ENCODE results near the gene LEP. TPM values are rescaled to one million over a fixed set of nuclear protein-coding genes. Genes with fewer than 3 reads are reported as not detected.
"Not testable (repeated sequence)": the region's sequence is repeated elsewhere in the genome, so short reads cannot be mapped to it uniquely, and the experiment has no call there.

LEP gene
- total and polyA plus RNA-seq, 9 donors, result 0.01 to 0.87 (median 0.15) TPM; not detected in 4

GRCh38 chr7:128234476-128235026 lies 6.5 kb upstream of the LEP start:
- Histone ChIP-seq H3K4me3 (no peak overlapping the region), H3K36me3 (no peaks in the 10 kb centered on the region), H3K27me3 (no peaks in the 10 kb centered on the region), H3K4me1 (ENCODE audit: insufficient read depth) (no peaks in the 10 kb centered on the region), H3K9me3 (no peaks in the 10 kb centered on the region), H3K27ac (no peak overlapping the region)
- no peak for DNase-seq
- WGBS, 3 donors, result 76 to 87% (median 79%) methylated on average over 9 of the region's 9 CpGs
- TF ChIP-seq, protein P1, sequence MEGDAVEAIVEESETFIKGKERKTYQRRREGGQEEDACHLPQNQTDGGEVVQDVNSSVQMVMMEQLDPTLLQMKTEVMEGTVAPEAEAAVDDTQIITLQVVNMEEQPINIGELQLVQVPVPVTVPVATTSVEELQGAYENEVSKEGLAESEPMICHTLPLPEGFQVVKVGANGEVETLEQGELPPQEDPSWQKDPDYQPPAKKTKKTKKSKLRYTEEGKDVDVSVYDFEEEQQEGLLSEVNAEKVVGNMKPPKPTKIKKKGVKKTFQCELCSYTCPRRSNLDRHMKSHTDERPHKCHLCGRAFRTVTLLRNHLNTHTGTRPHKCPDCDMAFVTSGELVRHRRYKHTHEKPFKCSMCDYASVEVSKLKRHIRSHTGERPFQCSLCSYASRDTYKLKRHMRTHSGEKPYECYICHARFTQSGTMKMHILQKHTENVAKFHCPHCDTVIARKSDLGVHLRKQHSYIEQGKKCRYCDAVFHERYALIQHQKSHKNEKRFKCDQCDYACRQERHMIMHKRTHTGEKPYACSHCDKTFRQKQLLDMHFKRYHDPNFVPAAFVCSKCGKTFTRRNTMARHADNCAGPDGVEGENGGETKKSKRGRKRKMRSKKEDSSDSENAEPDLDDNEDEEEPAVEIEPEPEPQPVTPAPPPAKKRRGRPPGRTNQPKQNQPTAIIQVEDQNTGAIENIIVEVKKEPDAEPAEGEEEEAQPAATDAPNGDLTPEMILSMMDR (IDR thresholded peaks at IDR 0.05), result no peak
- TF ChIP-seq EP300 (IDR thresholded peaks at IDR 0.05) (no peak), POLR2A (IDR thresholded peaks at IDR 0.05) (no peak)
- intact Hi-C loops (cut with DNase I), result no loop called here

DNA sequence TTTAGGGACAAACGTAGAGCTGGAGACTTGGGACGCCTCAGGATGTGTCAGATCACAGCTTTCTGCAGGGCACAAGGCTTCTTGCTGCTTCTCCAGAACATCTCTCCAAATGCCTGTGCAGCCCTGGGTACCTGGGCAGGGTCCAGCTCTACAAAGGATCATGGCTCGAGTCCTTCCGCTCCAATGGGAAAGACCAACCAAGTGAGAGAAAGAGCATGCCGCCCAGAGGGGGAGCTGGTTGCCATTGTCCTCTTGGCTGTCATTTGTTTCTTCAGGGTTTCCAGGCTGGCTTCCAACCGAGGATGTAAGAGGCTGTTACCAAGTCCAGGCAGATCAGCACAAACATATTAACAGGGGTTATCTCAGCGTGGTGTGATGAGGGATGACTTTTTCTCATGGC lies 5.6 kb upstream of the LEP start:
- no peak for TF ChIP-seq POLR2A (IDR thresholded peaks at IDR 0.05)
- TF ChIP-seq, protein P1 (IDR thresholded peaks at IDR 0.05), result no peak
- TF ChIP-seq EP300 (IDR thresholded peaks at IDR 0.05), result no peak
- no peaks in the 10 kb centered on the region for H3K27me3 ChIP-seq
- H3K4me3 ChIP-seq, result no peak overlapping the region
- H3K36me3 ChIP-seq, result no peaks in the 10 kb centered on the region
- 58 to 70% (median 60%) methylated on average over 7 of the region's 7 CpGs for WGBS, 3 donors
- H3K27ac ChIP-seq, result no peak overlapping the region
- no peak for DNase-seq
- no peaks in the 10 kb centered on the region for H3K4me1 ChIP-seq (ENCODE audit: insufficient read depth)
- intact Hi-C loops (cut with DNase I), result no loop called here
- H3K9me3 ChIP-seq, result peaks cover 0 to 6% of the 10 kb centered on the region in 2 donors

DNA sequence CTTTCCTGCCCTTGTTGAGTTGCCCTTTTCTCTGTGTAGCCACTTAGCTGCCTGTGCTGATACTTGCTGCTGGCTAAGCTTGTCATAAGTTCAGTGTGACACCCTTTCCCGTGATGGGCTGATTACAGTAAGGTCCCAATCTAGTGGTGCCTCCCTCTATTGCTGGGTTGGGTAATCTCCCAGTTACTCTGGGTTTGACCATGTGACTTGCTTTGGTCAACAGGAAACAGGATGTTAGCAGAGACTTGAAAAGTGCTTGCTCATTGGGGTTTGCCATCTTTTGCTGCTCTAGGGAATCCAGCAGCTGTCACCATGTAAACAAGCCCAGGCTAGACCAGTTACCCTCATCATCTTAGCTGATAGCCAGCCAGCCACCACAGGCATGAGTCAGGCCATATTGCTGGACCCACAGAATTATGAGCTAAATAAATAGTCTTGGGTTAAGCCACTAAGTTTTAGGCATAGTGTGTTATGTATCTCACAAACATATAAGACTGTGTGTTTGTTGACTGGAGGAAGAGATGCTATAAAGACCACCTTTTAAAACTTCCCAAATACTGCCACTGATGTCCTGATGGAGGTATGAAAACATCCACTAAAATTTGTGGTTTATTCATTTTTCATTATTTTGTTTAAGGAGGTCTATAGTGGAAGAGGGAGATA lies 4.0 kb upstream of the LEP start:
- WGBS, 3 donors, result 67 to 78% (median 71%) methylated on average over 1 of the region's 1 CpG
- no peak for DNase-seq

DNA sequence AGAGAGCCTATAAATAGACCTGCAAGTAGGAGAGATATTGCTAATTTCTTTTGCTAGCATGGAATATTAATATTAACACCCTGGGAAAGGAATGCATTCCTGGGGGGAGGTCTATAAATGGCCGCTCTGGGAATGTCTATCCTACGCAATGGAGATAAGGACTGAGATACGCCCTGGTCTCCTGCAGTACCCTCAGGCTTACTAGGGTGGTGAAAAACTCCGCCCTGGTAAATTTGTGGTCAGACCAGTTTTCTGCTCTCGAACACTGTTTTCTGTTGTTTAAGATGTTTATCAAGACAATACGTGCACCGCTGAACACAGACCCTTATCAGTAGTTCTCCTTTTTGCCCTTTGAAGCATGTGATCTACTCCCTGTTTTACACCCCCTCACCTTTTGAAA lies 1.9 kb upstream of the LEP start:
- DNase-seq; intact Hi-C loops (cut with DNase I): not testable (repeated sequence)

More for the DNA sequence above, 4.0 kb upstream of the LEP start:
- Histone ChIP-seq H3K27me3 (no peaks in the 10 kb centered on the region), H3K36me3 (no peaks in the 10 kb centered on the region), H3K27ac (no peak overlapping the region), H3K4me1 (ENCODE audit: insufficient read depth) (no peaks in the 10 kb centered on the region), H3K4me3 (no peak overlapping the region), H3K9me3 (peaks cover 0 to 8% of the 10 kb centered on the region in 2 donors)
- TF ChIP-seq POLR2A (IDR thresholded peaks at IDR 0.05) (no peak), EP300 (IDR thresholded peaks at IDR 0.05) (no peak)
- TF ChIP-seq, protein P1 (IDR thresholded peaks at IDR 0.05), result no peak
- intact Hi-C loops (cut with DNase I), result no loop called here

GRCh38 chr7:128242661-128243060 lies 1.6 kb downstream of the LEP start:
- H3K4me3 ChIP-seq, result no peak overlapping the region
- no peak overlapping the region for H3K27ac ChIP-seq
- no peak for DNase-seq
- WGBS, 3 donors, result 60 to 76% (median 67%) methylated on average over 11 of the region's 11 CpGs
- no peaks in the 10 kb centered on the region for H3K36me3 ChIP-seq
- intact Hi-C loops (cut with DNase I), result no loop called here
- H3K4me1 ChIP-seq (ENCODE audit: insufficient read depth), result no peaks in the 10 kb centered on the region
- TF ChIP-seq POLR2A (IDR thresholded peaks at IDR 0.05), result no peak
- no peak for TF ChIP-seq EP300 (IDR thresholded peaks at IDR 0.05)
- TF ChIP-seq, protein P1 (IDR thresholded peaks at IDR 0.05), result no peak
- peaks cover 0 to 8% of the 10 kb centered on the region in 2 donors for H3K9me3 ChIP-seq
- no peaks in the 10 kb centered on the region for H3K27me3 ChIP-seq

More for the DNA sequence above, 1.9 kb upstream of the LEP start:
- H3K27me3 ChIP-seq; H3K36me3 ChIP-seq; H3K9me3 ChIP-seq; H3K27ac ChIP-seq; H3K4me3 ChIP-seq; H3K4me1 ChIP-seq (ENCODE audit: insufficient read depth): not testable (repeated sequence)
- 78 to 88% (median 85%) methylated on average over 7 of the region's 7 CpGs for WGBS, 3 donors
